ENCODE measurements around the gene MAGI3.

Gene MAGI3

GRCh38 chr1:113605146-113605545, 214.8 kb downstream of the MAGI3 start:
- Histone ChIP-seq H3K4me3 (ENCODE audit: low read depth, low read length, poor library complexity, severe bottlenecking) (no peak overlapping the region), H4K20me1 (ENCODE audit: insufficient read depth, low read length) (no peaks in the 10 kb centered on the region), H3F3A (ENCODE audit: insufficient read depth, low read length) (no peaks in the 10 kb centered on the region), H3K36me3 (ENCODE audit: insufficient read depth, low read length) (no peaks in the 10 kb centered on the region), H3K9me3 (ENCODE audit: low read length) (no peaks in the 10 kb centered on the region), H3K9me2 (ENCODE audit: low read depth, low read length) (no peaks in the 10 kb centered on the region), H3K27me3 (ENCODE audit: insufficient read depth, low read length) (no peaks in the 10 kb centered on the region), H2AFZ (ENCODE audit: low read length) (no peak overlapping the region), H3K27ac (ENCODE audit: low read depth, low read length, poor library complexity, severe bottlenecking) (no peak overlapping the region), H3K79me2 (ENCODE audit: insufficient read depth, low read length) (no peaks in the 10 kb centered on the region), H3K4me1 (ENCODE audit: insufficient read depth, low read length, severe bottlenecking) (no peaks in the 10 kb centered on the region), H3K4me2 (ENCODE audit: low read length) (no peak overlapping the region), H3K9ac (ENCODE audit: low read length) (no peak overlapping the region)
- TF ChIP-seq CTCF (IDR thresholded peaks at IDR 0.05; ENCODE audit: low read length) = no peak
- no peak for TF ChIP-seq EZH2 (IDR thresholded peaks at IDR 0.05; ENCODE audit: borderline replicate concordance, low read length)

DNA sequence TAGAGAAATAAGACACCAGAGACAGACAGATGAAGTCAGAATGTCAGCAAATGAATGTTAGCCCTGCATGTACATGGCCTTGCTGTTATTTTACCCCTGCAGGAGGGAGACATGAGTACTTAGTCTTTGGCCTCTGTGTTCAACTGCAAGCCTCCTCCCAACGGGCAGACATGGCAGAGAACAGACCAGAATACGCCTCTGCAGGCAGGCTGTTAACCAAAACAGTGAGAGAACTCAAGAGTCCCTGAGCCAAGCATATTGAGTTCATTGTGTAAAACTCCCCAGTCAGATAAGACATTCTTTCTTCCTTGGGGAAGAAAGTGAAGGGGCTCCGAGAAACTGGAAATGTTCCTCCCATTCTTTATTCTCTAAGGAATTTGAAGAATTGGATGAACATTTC, 218.1 kb downstream of the MAGI3 start:
- no peaks in the 10 kb centered on the region for H3K9me3 ChIP-seq (ENCODE audit: low read length)
- H4K20me1 ChIP-seq (ENCODE audit: insufficient read depth, low read length) = no peaks in the 10 kb centered on the region
- TF ChIP-seq CTCF (IDR thresholded peaks at IDR 0.05; ENCODE audit: low read length) = no peak
- TF ChIP-seq EZH2 (IDR thresholded peaks at IDR 0.05; ENCODE audit: borderline replicate concordance, low read length) = no peak
- H3K4me2 ChIP-seq (ENCODE audit: low read length) = no peak overlapping the region
- H3K4me1 ChIP-seq (ENCODE audit: insufficient read depth, low read length, severe bottlenecking) = no peaks in the 10 kb centered on the region
- no peaks in the 10 kb centered on the region for H3K9me2 ChIP-seq (ENCODE audit: low read depth, low read length)
- H2AFZ ChIP-seq (ENCODE audit: low read length) = no peak overlapping the region
- no peaks in the 10 kb centered on the region for H3K79me2 ChIP-seq (ENCODE audit: insufficient read depth, low read length)
- H3F3A ChIP-seq (ENCODE audit: insufficient read depth, low read length) = no peaks in the 10 kb centered on the region
- no peaks in the 10 kb centered on the region for H3K36me3 ChIP-seq (ENCODE audit: insufficient read depth, low read length)
- H3K9ac ChIP-seq (ENCODE audit: low read length) = no peak overlapping the region
- H3K27ac ChIP-seq (ENCODE audit: low read depth, low read length, poor library complexity, severe bottlenecking) = no peak overlapping the region
- no peak overlapping the region for H3K4me3 ChIP-seq (ENCODE audit: low read depth, low read length, poor library complexity, severe bottlenecking)
- no peaks in the 10 kb centered on the region for H3K27me3 ChIP-seq (ENCODE audit: insufficient read depth, low read length)

GRCh38 chr1:113610372-113610771, 220.1 kb downstream of the MAGI3 start:
- Histone ChIP-seq H3K4me2 (ENCODE audit: low read length) (no peak overlapping the region), H3K4me1 (ENCODE audit: insufficient read depth, low read length, severe bottlenecking) (no peaks in the 10 kb centered on the region), H4K20me1 (ENCODE audit: insufficient read depth, low read length) (no peaks in the 10 kb centered on the region), H3K9ac (ENCODE audit: low read length) (no peak overlapping the region), H3K9me3 (ENCODE audit: low read length) (no peaks in the 10 kb centered on the region), H3K36me3 (ENCODE audit: insufficient read depth, low read length) (no peaks in the 10 kb centered on the region), H3K27me3 (ENCODE audit: insufficient read depth, low read length) (no peaks in the 10 kb centered on the region), H3F3A (ENCODE audit: insufficient read depth, low read length) (no peaks in the 10 kb centered on the region), H3K4me3 (ENCODE audit: low read depth, low read length, poor library complexity, severe bottlenecking) (no peak overlapping the region), H3K27ac (ENCODE audit: low read depth, low read length, poor library complexity, severe bottlenecking) (no peak overlapping the region), H3K9me2 (ENCODE audit: low read depth, low read length) (no peaks in the 10 kb centered on the region), H3K79me2 (ENCODE audit: insufficient read depth, low read length) (no peaks in the 10 kb centered on the region), H2AFZ (ENCODE audit: low read length) (no peak overlapping the region)
- no peak for TF ChIP-seq CTCF (IDR thresholded peaks at IDR 0.05; ENCODE audit: low read length)
- no peak for TF ChIP-seq EZH2 (IDR thresholded peaks at IDR 0.05; ENCODE audit: borderline replicate concordance, low read length)

Measured in OCI-LY1 (cell line).